Panc1 (cell line): ENCODE results near the gene RAB3IL1. TPM values are rescaled to one million over a fixed set of nuclear protein-coding genes. Genes with fewer than 3 reads are reported as not detected.

ENCODE experiments used
- ATAC-seq: fragments of 200-7000 bp; cut with Tn5 transposase; 2 replicates; pipeline ENCODE4 v1.9.1; 2020; ENCODE audit warnings: mild to moderate bottlenecking, moderate library complexity
- BruUV-seq: library from RNA; stranded (reverse); fragments of 400-500 nt; replicated peaks from 2 replicates; lab custom pipeline; 2021; lab: Mats Ljungman, UMichigan
- CTCF ChIA-PET: fragments of 300-600 bp; sonication (Branson Sonifier 250); formaldehyde crosslinking; loops from one replicate; lab custom pipeline; 2022; ENCODE audit warnings: antibody characterized with exemption; lab: Charles Lee
- POLR2A ChIA-PET: fragments of 300-600 bp; sonication (Branson Sonifier 250); formaldehyde crosslinking; loops from one replicate; lab custom pipeline; 2022; ENCODE audit warnings: antibody characterized with exemption; lab: Charles Lee
- DNase-seq: peaks from one replicate; pipeline ENCODE4 v3.0.0-alpha.2; 2010; ENCODE audit warnings: low read depth, low spot score
- H3K27ac ChIP-seq: 2 replicates; pipeline ENCODE4 v1.5.1; 2011; ENCODE audit warnings: mild to moderate bottlenecking, low read length, inconsistent platforms
- H3K27me3 ChIP-seq: fragments of 200-500 bp; sonication (Bioruptor generic); 2 replicates; pipeline ENCODE4 v1.6.0; 2014; ENCODE audit warnings: low read length, inconsistent platforms; ENCODE audit not compliant: control insufficient read depth, insufficient read depth
- H3K36me3 ChIP-seq: fragments of 200-500 bp; sonication (Bioruptor generic); 2 replicates; pipeline ENCODE4 v1.5.1; 2014; ENCODE audit warnings: inconsistent platforms, mild to moderate bottlenecking, low read length, moderate library complexity; ENCODE audit not compliant: control insufficient read depth, insufficient read depth
- H3K4me1 ChIP-seq: 2 replicates; pipeline ENCODE4 v1.5.1; 2011; ENCODE audit warnings: inconsistent platforms, mild to moderate bottlenecking, low read length, moderate library complexity; ENCODE audit not compliant: control insufficient read depth, insufficient read depth
- H3K4me3 ChIP-seq, 2 experiments: 2 replicates each; pipeline ENCODE4 v1.5.1; 2011 to 2012; ENCODE audit warnings: low read depth in 2 of 2, low read length in 2 of 2, mild to moderate bottlenecking in 2 of 2, inconsistent platforms in 1 of 2, moderate library complexity in 1 of 2
- H3K9me3 ChIP-seq: fragments of 200-500 bp; sonication (Bioruptor generic); 2 replicates; pipeline ENCODE4 v1.5.1; 2014; ENCODE audit warnings: low read depth, mild to moderate bottlenecking, inconsistent platforms, low read length, moderate library complexity; ENCODE audit not compliant: control insufficient read depth, insufficient read depth
- CTCF ChIP-seq: fragments of 450-650 bp; IDR thresholded peaks from 2 replicates; pipeline ENCODE4 v1.5.1; 2017; ENCODE audit warnings: mild to moderate bottlenecking
- POLR2AphosphoS5 ChIP-seq: IDR thresholded peaks from 2 replicates; pipeline ENCODE4 v1.6.1; 2012; ENCODE audit warnings: mild to moderate bottlenecking, low read depth, low read length, moderate library complexity
- REST ChIP-seq, 2 experiments: IDR thresholded peaks; 2 replicates each; pipeline ENCODE4 v1.6.1; 2011 to 2012; ENCODE audit warnings: low read depth in 2 of 2, control low read depth in 1 of 2, low read length in 1 of 2, mild to moderate bottlenecking in 1 of 2, moderate library complexity in 1 of 2; ENCODE audit not compliant: insufficient read depth in 1 of 2
- SIN3A ChIP-seq: IDR thresholded peaks from 2 replicates; pipeline ENCODE4 v1.6.1; 2012; ENCODE audit warnings: low read depth, mild to moderate bottlenecking, low read length, moderate library complexity, borderline replicate concordance; ENCODE audit not compliant: insufficient read depth
- TCF7L2 ChIP-seq: IDR thresholded peaks from 2 replicates; pipeline ENCODE4 v1.6.1; 2011; ENCODE audit warnings: mild to moderate bottlenecking, low read depth, low read length, inconsistent platforms
- in situ Hi-C: cut with HindIII; loops from 2 replicates; pipeline ENCODE4 v1.10.0; 2016; ENCODE audit warnings: low sequenced_read_pairs, low pct_unique_long_range_greater_than_20kb
- intact Hi-C: fragments of 100-400 bp; cut with micrococcal nuclease; formaldehyde crosslinking; loops from one replicate; pipeline ENCODE4 v1.10.0; 2022; ENCODE audit not compliant: unreplicated experiment
- total RNA-seq: library from RNA; stranded (reverse); gene quantifications from one replicate; pipeline ENCODE4 v1.2.1, GENCODE V29; 2021; ENCODE audit not compliant: unreplicated experiment

The RAB3IL1 gene
- total RNA-seq, 1 experiment from 2014 or later: 8.9 TPM

DNA sequence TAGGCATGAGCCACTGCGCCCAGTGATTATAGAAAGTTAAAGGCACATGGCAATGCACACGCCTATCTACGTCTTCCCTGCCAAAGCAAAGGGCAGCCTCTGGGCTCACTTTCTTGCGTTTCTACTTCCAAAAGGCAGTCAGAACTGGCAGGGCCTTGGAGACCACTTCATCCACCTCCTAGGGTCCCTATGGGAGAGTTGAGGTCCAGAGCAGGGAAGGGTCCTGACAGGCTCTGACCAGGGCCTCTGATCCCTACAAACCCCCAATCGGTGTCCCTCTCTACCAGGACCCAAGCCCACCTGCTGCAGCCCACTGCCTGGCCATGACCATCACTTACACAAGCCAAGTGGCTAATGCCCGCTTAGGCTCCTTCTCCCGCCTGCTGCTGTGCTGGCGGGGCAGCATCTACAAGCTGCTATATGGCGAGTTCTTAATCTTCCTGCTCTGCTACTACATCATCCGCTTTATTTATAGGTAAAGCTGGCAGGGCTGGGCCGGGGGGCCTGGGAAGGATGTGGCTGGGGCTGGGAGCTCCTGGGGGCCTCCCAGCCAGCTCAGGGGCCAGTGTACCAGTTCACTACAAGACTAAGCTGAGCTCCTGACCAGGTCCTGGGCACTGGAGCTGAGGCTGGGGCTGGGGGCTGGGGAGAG is 34.2 kb upstream of the RAB3IL1 start:
- ATAC-seq: no peak
- TF ChIP-seq POLR2AphosphoS5 (no peak), SIN3A (no peak), TCF7L2 (no peak), REST (IDR thresholded peaks at IDR 0.05; ENCODE audit: insufficient read depth in 1 of 2, low read depth in 2 of 2, low read length in 1 of 2) (no peak), CTCF (no peak)
- ChIA-PET POLR2A (no interaction called here), CTCF (interaction anchor here (1.6 kb wide), 1 partner anchor 157 kb away, joined by 5 read pairs; no protein-coding TSS in a partner anchor)
- H3K9me3 ChIP-seq: no peaks in the 10 kb centered on the region
- H3K36me3 ChIP-seq: no peaks in the 10 kb centered on the region
- H3K4me3 ChIP-seq: no peak overlapping the region
- BruUV-seq: no TSS peak
- DNase-seq: no peak
- H3K4me1 ChIP-seq: peaks cover 4% of the 10 kb centered on the region; the same call in 1 of the 2 replicates
- no peaks in the 10 kb centered on the region for H3K27me3 ChIP-seq
- in situ Hi-C loops: no loop called here
- H3K27ac ChIP-seq: no peak overlapping the region
- intact Hi-C loops: no loop called here

GRCh38 chr11:61950035-61950547 is 32.7 kb upstream of the RAB3IL1 start, which contains the start of gene BEST1:
BEST1 (plus strand) TSS chr11:61950351; CDS start chr11:61951807, 1,456 bp downstream.
- in situ Hi-C loops (no loop called here), intact Hi-C loops (no loop called here)
- no TSS peak for BruUV-seq
- no peak for DNase-seq
- Histone ChIP-seq H3K27me3 (no peaks in the 10 kb centered on the region), H3K4me3 (no peak within 1 kb of the TSS), H3K27ac (peak within 1 kb of the TSS; percentile 58; the same call in 1 of the 2 replicates), H3K36me3 (no peaks in the 10 kb centered on the region), H3K4me1 (peaks cover 4% of the 10 kb centered on the region; the same call in 1 of the 2 replicates), H3K9me3 (no peaks in the 10 kb centered on the region)
- no peak for ATAC-seq
- TF ChIP-seq REST (IDR thresholded peaks at IDR 0.05; ENCODE audit: insufficient read depth in 1 of 2, low read depth in 2 of 2, low read length in 1 of 2) (no peak), CTCF (no peak)
- ChIA-PET POLR2A (interaction anchor here (0.6 kb wide), 1 partner anchor 113 kb away, joined by 14 read pairs; no protein-coding TSS in a partner anchor), CTCF (interaction anchor here (0.7 to 5.2 kb wide), 4 partner anchors 52 to 158 kb away, joined by 3 to 49 read pairs (median 6); no protein-coding TSS in a partner anchor)
